ENCODE results near the gene INTS7.

- no peak for TF ChIP-seq CTCF (IDR thresholded peaks at IDR 0.05)
- no peak for TF ChIP-seq POLR2A (IDR thresholded peaks at IDR 0.05)
Observed at GRCh38 chr1:211909395-211909794, 126.0 kb downstream of the INTS7 start.
